GM12878 (cell line): Measurements from ENCODE around the gene FGD3. TPM values are rescaled to one million over a fixed set of nuclear protein-coding genes. Genes with fewer than 3 reads are reported as not detected.

Source experiments
- ATAC-seq: fragments of 200-7000 bp; cut with Tn5 transposase; 3 replicates; pipeline ENCODE4 v1.9.1; 2020; ENCODE audit warnings: mild to moderate bottlenecking, moderate library complexity
- BruUV-seq: library from RNA; stranded (reverse); fragments of 400-500 nt; replicated peaks from 2 replicates; lab custom pipeline; 2021; lab: Mats Ljungman, UMichigan
- CTCF ChIA-PET: fragments of 300-600 bp; sonication (Branson Sonifier 250); formaldehyde crosslinking; extraction: SDS; loops from one replicate; lab custom pipeline; 2021; ENCODE audit warnings: inconsistent platforms; lab: Yijun Ruan, JAX
- POLR2A ChIA-PET: fragments of 350-600 bp; formaldehyde crosslinking; extraction: SDS; loops from one replicate; lab custom pipeline; 2021; ENCODE audit warnings: inconsistent platforms; lab: Charles Lee
- RAD21 ChIA-PET: fragments of 300-600 bp; sonication (Branson Sonifier 250); formaldehyde crosslinking; loops from one replicate; lab custom pipeline; 2023; ENCODE audit warnings: antibody characterized with exemption; ENCODE audit not compliant: unreplicated experiment; lab: Charles Lee
- SMC1A ChIA-PET: fragments of 300-600 bp; sonication (Branson Sonifier 250); formaldehyde crosslinking; loops from one replicate; lab custom pipeline; 2023; ENCODE audit not compliant: unreplicated experiment, uncharacterized antibody; lab: Charles Lee
- DNase-seq: peaks from one replicate; pipeline ENCODE4 v3.0.0-alpha.2; 2011; ENCODE audit warnings: low read depth, low spot score
- FAIRE-seq: peaks from 3 replicates; lab custom pipeline; 2011; peaks lifted over from hg19 to GRCh38; lab: Jason Lieb, UNC
- H2AFZ ChIP-seq: 2 replicates; pipeline ENCODE4 v1.6.0; 2011; ENCODE audit warnings: low read depth, low read length, control low read depth; ENCODE audit not compliant: control insufficient read depth
- H3K27ac ChIP-seq: 2 replicates; pipeline ENCODE4 v1.5.1; 2011; ENCODE audit warnings: control low read depth; ENCODE audit not compliant: control insufficient read depth, insufficient read depth
- H3K27me3 ChIP-seq, 2 experiments: replicated peaks in 1 of 2; 2 replicates each; pipeline versions ENCODE4 v1.6.0 to v1.6.1; 2011; ENCODE audit warnings: low read length in 1 of 2; ENCODE audit not compliant: control insufficient read depth in 2 of 2, insufficient read depth in 2 of 2
- H3K36me3 ChIP-seq, 2 experiments: 2 replicates each; pipeline ENCODE4 v1.5.1; 2011; ENCODE audit warnings: low read length in 1 of 2; ENCODE audit not compliant: control insufficient read depth in 2 of 2, insufficient read depth in 2 of 2
- H3K4me1 ChIP-seq: 2 replicates; pipeline ENCODE4 v1.6.1; 2011; ENCODE audit warnings: mild to moderate bottlenecking, low read length, moderate library complexity, mixed read lengths; ENCODE audit not compliant: control insufficient read depth, insufficient read depth
- H3K4me2 ChIP-seq: 2 replicates; pipeline ENCODE4 v1.6.0; 2011; ENCODE audit warnings: control low read depth; ENCODE audit not compliant: control insufficient read depth, insufficient read depth
- H3K4me3 ChIP-seq: fragments of 200-600 bp; sonication (generic); 2 replicates; pipeline ENCODE4 v1.5.1; 2016
- H3K79me2 ChIP-seq: 2 replicates; pipeline ENCODE4 v1.6.0; 2011; ENCODE audit warnings: low read length; ENCODE audit not compliant: control insufficient read depth, insufficient read depth
- H3K9ac ChIP-seq: 2 replicates; pipeline ENCODE4 v1.8.0; 2011; ENCODE audit warnings: low read length, control low read depth, mixed read lengths; ENCODE audit not compliant: control insufficient read depth, insufficient read depth
- H3K9me3 ChIP-seq: replicated peaks from 3 replicates; pipeline ENCODE4 v1.5.1; 2011; ENCODE audit warnings: mild to moderate bottlenecking, low read length; ENCODE audit not compliant: control insufficient read depth, insufficient read depth
- H4K20me1 ChIP-seq: 2 replicates; pipeline ENCODE4 v1.6.0; 2011; ENCODE audit not compliant: control insufficient read depth, insufficient read depth
- BHLHE40 ChIP-seq, 2 experiments: fragments of 450-650 bp in 1 of 2; IDR thresholded peaks; 2 replicates each; pipeline ENCODE4 v1.6.1; 2011 to 2017; ENCODE audit warnings: low read depth in 2 of 2, borderline replicate concordance in 1 of 2, improper control_type of control experiment in 1 of 2, low read length in 1 of 2, mild to moderate bottlenecking in 1 of 2
- CBFB ChIP-seq: IDR thresholded peaks from 2 replicates; pipeline ENCODE4 v1.6.1; 2016; ENCODE audit warnings: antibody characterized with exemption, low read depth
- CBX3 ChIP-seq: fragments of 200-600 bp; sonication (generic); IDR thresholded peaks from 2 replicates; pipeline ENCODE4 v1.6.1; 2016; ENCODE audit warnings: low read depth, borderline replicate concordance
- EZH2 ChIP-seq: IDR thresholded peaks from 2 replicates; pipeline ENCODE4 v1.6.1; 2012; ENCODE audit warnings: low read depth, mild to moderate bottlenecking, control low read depth, inconsistent platforms, low read length, borderline replicate concordance; ENCODE audit not compliant: control insufficient read depth
- FOXM1 ChIP-seq: IDR thresholded peaks from 2 replicates; pipeline ENCODE4 v1.6.1; 2012; ENCODE audit warnings: low read depth, mild to moderate bottlenecking, inconsistent platforms, low read length, moderate library complexity
- HDGF ChIP-seq: fragments of 450-650 bp; IDR thresholded peaks from 2 replicates; pipeline ENCODE4 v1.6.1; 2016; ENCODE audit warnings: antibody characterized with exemption
- HSF1 ChIP-seq: fragments of 150-350 bp; IDR thresholded peaks from 2 replicates; pipeline ENCODE4 v1.6.1; 2014; ENCODE audit warnings: mild to moderate bottlenecking, low read depth, low read length
- JUNB ChIP-seq: IDR thresholded peaks from 2 replicates; pipeline ENCODE4 v1.6.1; 2016; ENCODE audit warnings: antibody characterized with exemption, mild to moderate bottlenecking
- KAT2A ChIP-seq: conservative IDR thresholded peaks from 2 replicates; pipeline ENCODE4 v1.6.1; 2011; ENCODE audit warnings: low read depth, low read length; ENCODE audit not compliant: control insufficient read depth
- MTA3 ChIP-seq: IDR thresholded peaks from 2 replicates; pipeline ENCODE4 v1.6.1; 2012; ENCODE audit warnings: low read length, inconsistent platforms, borderline replicate concordance
- MYB ChIP-seq: fragments of 150-350 bp; IDR thresholded peaks from 2 replicates; pipeline ENCODE4 v1.6.1; 2014; ENCODE audit warnings: mild to moderate bottlenecking, low read depth, low read length, borderline replicate concordance
- NFXL1 ChIP-seq: fragments of 450-650 bp; IDR thresholded peaks from 2 replicates; pipeline ENCODE4 v1.6.1; 2017; ENCODE audit warnings: antibody characterized with exemption, mild to moderate bottlenecking, borderline replicate concordance
- POLR2AphosphoS5 ChIP-seq: IDR thresholded peaks from 2 replicates; pipeline ENCODE4 v1.6.1; 2011; ENCODE audit warnings: mild to moderate bottlenecking, low read length, inconsistent platforms
- SMAD1 ChIP-seq: fragments of 450-650 bp; IDR thresholded peaks from 2 replicates; pipeline ENCODE4 v1.6.1; 2018; ENCODE audit warnings: mild to moderate bottlenecking, low read depth; ENCODE audit not compliant: partially characterized antibody
- SPI1 ChIP-seq: IDR thresholded peaks from 2 replicates; pipeline ENCODE4 v1.6.1; 2011; ENCODE audit warnings: low read depth, mild to moderate bottlenecking, low read length, moderate library complexity, borderline replicate concordance; ENCODE audit not compliant: insufficient read depth
- ZSCAN29 ChIP-seq: fragments of 450-650 bp; IDR thresholded peaks from 2 replicates; pipeline ENCODE4 v1.6.1; 2017; ENCODE audit warnings: mild to moderate bottlenecking, moderate library complexity
- WGBS: methylation state at CpG from one replicate; pipeline ENCODE4 v1.1.6; 2016; ENCODE audit warnings: low lambda C conversion rate; ENCODE audit not compliant: insufficient replicate concordance, insufficient coverage; ENCODE audit errors: missing lambda C conversion rate; 5-methylcytosine and 5-hydroxymethylcytosine counted together
- in situ Hi-C: fragments of 300-500 bp; cut with MboI; formaldehyde crosslinking; loops from 9 replicates; pipeline ENCODE4 v1.14.3; 2018; ENCODE audit warnings: mixed read lengths
- intact Hi-C: fragments of 100-400 bp; cut with micrococcal nuclease; formaldehyde crosslinking; loops from one replicate; pipeline ENCODE4 v1.14.2; 2022; ENCODE audit not compliant: unreplicated experiment
- polyA plus RNA-seq, 11 experiments: library from polyadenylated mRNA; depleted of rRNA in 4 of 11; unstranded in 6 of 11; stranded (reverse) in 5 of 11; fragments of >200 nt; fragmentation: Nextera tagmentation in 4 of 11; fragmentation: Illumina TruSeq in 1 of 11; extraction: Ambion mirVana in 4 of 11; extraction: Trizol in 1 of 11; gene quantifications; 1 replicate in 1 of 11; 2 replicates in 10 of 11; pipeline versions ENCODE4 v1.2.1 to v1.2.3, GENCODE V29; 2011 to 2016; ENCODE audit warnings: inconsistent platforms in 2 of 11, missing spikeins in 2 of 11, low read depth in 1 of 11
- total RNA-seq, 4 experiments: library from RNA; depleted of rRNA in 3 of 4; stranded (reverse); fragments of >200 nt in 3 of 4; fragmentation: Illumina TruSeq in 1 of 4; extraction: Trizol in 1 of 4; gene quantifications; 2 replicates each; pipeline versions ENCODE4 v1.2.1 to v1.2.3, GENCODE V29; 2013 to 2021
- TF ChIP-seq, protein P1 (sequence below): IDR thresholded peaks from 2 replicates; pipeline ENCODE4 v1.6.1; 2011; ENCODE audit warnings: borderline replicate concordance, low read depth, mild to moderate bottlenecking, moderate library complexity, mixed read lengths, low read length; ENCODE audit not compliant: insufficient read depth; ENCODE audit errors: extremely low read length
- TF ChIP-seq, protein P2 (sequence below), 3 experiments: IDR thresholded peaks in 2 of 3; conservative IDR thresholded peaks in 1 of 3; 2 replicates each; pipeline ENCODE4 v1.5.1; 2011; ENCODE audit warnings: low read depth in 3 of 3, low read length in 3 of 3, mild to moderate bottlenecking in 3 of 3, control low read depth in 2 of 3, moderate library complexity in 2 of 3, inconsistent platforms in 1 of 3, mixed read lengths in 1 of 3; ENCODE audit not compliant: control insufficient read depth in 2 of 3, insufficient read depth in 1 of 3; ENCODE audit errors: extremely low read depth in 1 of 3

FGD3 gene
- total and polyA plus RNA-seq, 10 of the 15 experiments (the other 5 are each of a cell fraction or from before 2014, with no cell fraction given): 0.26 to 18.1 (median 12.4) TPM

GRCh38 chr9:93048566-93049448 lies 101.5 kb downstream of the FGD3 start (continued):
- TF ChIP-seq SMAD1: no peak
- no peak for TF ChIP-seq CBX3
- no peak for TF ChIP-seq BHLHE40 (IDR thresholded peaks at IDR 0.05; ENCODE audit: borderline replicate concordance in 1 of 2, low read depth in 2 of 2, low read length in 1 of 2)
- TF ChIP-seq MTA3: no peak
- TF ChIP-seq POLR2AphosphoS5: no peak
- TF ChIP-seq KAT2A: no peak
- TF ChIP-seq EZH2: no peak
- TF ChIP-seq, protein P1, sequence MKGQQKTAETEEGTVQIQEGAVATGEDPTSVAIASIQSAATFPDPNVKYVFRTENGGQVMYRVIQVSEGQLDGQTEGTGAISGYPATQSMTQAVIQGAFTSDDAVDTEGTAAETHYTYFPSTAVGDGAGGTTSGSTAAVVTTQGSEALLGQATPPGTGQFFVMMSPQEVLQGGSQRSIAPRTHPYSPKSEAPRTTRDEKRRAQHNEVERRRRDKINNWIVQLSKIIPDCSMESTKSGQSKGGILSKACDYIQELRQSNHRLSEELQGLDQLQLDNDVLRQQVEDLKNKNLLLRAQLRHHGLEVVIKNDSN: no peak

- CTCF ChIA-PET: interaction anchor here (2.1 kb wide), 1 partner anchor 46 kb away, joined by 8 read pairs; no protein-coding TSS in a partner anchor
- ATAC-seq (no peak), FAIRE-seq (no peak), DNase-seq (no peak)
- Histone ChIP-seq H3K27ac (no peak overlapping the region), H3K27me3 (no peaks in the 10 kb centered on the region; a peak in 1 of 4 replicates), H3K36me3 (no peaks in the 10 kb centered on the region), H3K9ac (no peak overlapping the region), H3K79me2 (no peaks in the 10 kb centered on the region), H3K4me3 (no peak overlapping the region), H3K9me3 (no peaks in the 10 kb centered on the region), H4K20me1 (no peaks in the 10 kb centered on the region), H2AFZ (no peak overlapping the region), H3K4me1 (no peaks in the 10 kb centered on the region), H3K4me2 (no peak overlapping the region)
- RAD21 ChIA-PET: interaction anchor here (2.1 kb wide), 1 partner anchor 46 kb away, joined by 5 read pairs; no protein-coding TSS in a partner anchor
- SMC1A ChIA-PET: interaction anchor here (1.2 kb wide), 1 partner anchor 48 kb away, joined by 3 read pairs; no protein-coding TSS in a partner anchor
- in situ Hi-C loops (no loop called here), intact Hi-C loops (no loop called here)
- POLR2A ChIA-PET: interaction anchor here (1.2 kb wide), 1 partner anchor 10 kb away, joined by 3 read pairs; no protein-coding TSS in a partner anchor
- 20% methylated on average over 4 of the region's 4 CpGs for WGBS
- no TSS peak for BruUV-seq
- TF ChIP-seq CBX3 (no peak), ZSCAN29 (no peak), MYB (no peak), SPI1 (no peak), HSF1 (no peak), JUNB (no peak), FOXM1 (no peak), CBFB (no peak), HDGF (no peak), NFXL1 (no peak)
- TF ChIP-seq, protein P2, sequence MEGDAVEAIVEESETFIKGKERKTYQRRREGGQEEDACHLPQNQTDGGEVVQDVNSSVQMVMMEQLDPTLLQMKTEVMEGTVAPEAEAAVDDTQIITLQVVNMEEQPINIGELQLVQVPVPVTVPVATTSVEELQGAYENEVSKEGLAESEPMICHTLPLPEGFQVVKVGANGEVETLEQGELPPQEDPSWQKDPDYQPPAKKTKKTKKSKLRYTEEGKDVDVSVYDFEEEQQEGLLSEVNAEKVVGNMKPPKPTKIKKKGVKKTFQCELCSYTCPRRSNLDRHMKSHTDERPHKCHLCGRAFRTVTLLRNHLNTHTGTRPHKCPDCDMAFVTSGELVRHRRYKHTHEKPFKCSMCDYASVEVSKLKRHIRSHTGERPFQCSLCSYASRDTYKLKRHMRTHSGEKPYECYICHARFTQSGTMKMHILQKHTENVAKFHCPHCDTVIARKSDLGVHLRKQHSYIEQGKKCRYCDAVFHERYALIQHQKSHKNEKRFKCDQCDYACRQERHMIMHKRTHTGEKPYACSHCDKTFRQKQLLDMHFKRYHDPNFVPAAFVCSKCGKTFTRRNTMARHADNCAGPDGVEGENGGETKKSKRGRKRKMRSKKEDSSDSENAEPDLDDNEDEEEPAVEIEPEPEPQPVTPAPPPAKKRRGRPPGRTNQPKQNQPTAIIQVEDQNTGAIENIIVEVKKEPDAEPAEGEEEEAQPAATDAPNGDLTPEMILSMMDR (IDR thresholded peaks at IDR 0.05 in 2 of 3, conservative IDR thresholded peaks at IDR 0.05 in 1 of 3; ENCODE audit: control insufficient read depth in 2 of 3, extremely low read depth in 1 of 3, insufficient read depth in 1 of 3, low read depth in 3 of 3, low read length in 3 of 3): no peak
Measured at GRCh38 chr9:93049491-93049890, 102.2 kb downstream of the FGD3 start.
